Esophagus squamous epithelium (tissue), 4 donors: Measurements from ENCODE around the gene IGFL4.

Experiments used
- POLR2A ChIP-seq, 4 donors: fragments of 450-650 bp; IDR thresholded peaks; one replicate each; pipeline ENCODE4 v1.6.1; 2017; ENCODE audit warnings: antibody characterized with exemption in 4 of 4, mild to moderate bottlenecking in 4 of 4, moderate library complexity in 3 of 4
- TF ChIP-seq, protein P1 (sequence below), 6 experiments: fragments of 450-650 bp in 4 of 6; fragments of 200-600 bp in 2 of 6; sonication (generic) in 2 of 6; IDR thresholded peaks; one replicate each; pipeline ENCODE4 v1.5.1; 2016 to 2019; ENCODE audit warnings: antibody characterized with exemption in 6 of 6, mild to moderate bottlenecking in 4 of 6, moderate library complexity in 4 of 6

DNA sequence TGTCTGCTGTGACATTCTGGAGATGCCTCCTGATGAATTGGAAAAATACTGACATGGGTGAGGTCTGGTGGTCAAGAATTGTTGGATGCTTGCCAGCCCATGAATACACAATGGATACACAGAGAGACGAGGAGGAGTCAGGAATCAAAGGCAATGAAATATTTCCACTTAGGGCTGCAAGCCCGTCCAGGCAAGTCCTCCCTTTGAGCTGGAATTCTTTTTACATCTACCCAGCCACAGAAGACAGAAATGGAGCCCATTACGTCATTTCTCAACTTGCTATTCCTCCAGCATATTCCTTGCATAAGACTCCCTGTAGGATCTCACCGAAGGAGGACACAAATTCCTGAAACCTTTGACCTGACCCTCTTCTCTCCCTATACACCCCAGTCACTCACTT lies 15.7 kb upstream of the IGFL4 start:
- TF ChIP-seq, protein P1, sequence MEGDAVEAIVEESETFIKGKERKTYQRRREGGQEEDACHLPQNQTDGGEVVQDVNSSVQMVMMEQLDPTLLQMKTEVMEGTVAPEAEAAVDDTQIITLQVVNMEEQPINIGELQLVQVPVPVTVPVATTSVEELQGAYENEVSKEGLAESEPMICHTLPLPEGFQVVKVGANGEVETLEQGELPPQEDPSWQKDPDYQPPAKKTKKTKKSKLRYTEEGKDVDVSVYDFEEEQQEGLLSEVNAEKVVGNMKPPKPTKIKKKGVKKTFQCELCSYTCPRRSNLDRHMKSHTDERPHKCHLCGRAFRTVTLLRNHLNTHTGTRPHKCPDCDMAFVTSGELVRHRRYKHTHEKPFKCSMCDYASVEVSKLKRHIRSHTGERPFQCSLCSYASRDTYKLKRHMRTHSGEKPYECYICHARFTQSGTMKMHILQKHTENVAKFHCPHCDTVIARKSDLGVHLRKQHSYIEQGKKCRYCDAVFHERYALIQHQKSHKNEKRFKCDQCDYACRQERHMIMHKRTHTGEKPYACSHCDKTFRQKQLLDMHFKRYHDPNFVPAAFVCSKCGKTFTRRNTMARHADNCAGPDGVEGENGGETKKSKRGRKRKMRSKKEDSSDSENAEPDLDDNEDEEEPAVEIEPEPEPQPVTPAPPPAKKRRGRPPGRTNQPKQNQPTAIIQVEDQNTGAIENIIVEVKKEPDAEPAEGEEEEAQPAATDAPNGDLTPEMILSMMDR (IDR thresholded peaks at IDR 0.05), result no peak
- no peak for TF ChIP-seq POLR2A (IDR thresholded peaks at IDR 0.05)
